HT1080 (cell line): Measurements from ENCODE around the gene ADGRD1. TPM values are rescaled to one million over a fixed set of nuclear protein-coding genes. Genes with fewer than 3 reads are reported as not detected.
"Not testable (repeated sequence)": the region's sequence is repeated elsewhere in the genome, so short reads cannot be mapped to it uniquely, and the experiment has no call there.

ENCODE experiments used
- DNase-seq: peaks from one replicate; pipeline ENCODE4 v3.0.0-alpha.2; 2015; ENCODE audit warnings: low read depth
- total RNA-seq: library from RNA; depleted of rRNA; stranded (reverse); fragments of >200 nt; shearing (Covaris generic); gene quantifications from 2 replicates; pipeline ENCODE4 v1.2.3, GENCODE V29; 2014

Gene ADGRD1
- total RNA-seq, 1 experiment from 2014 or later: not detected

GRCh38 chr12:131113568-131114270 lies 160.0 kb downstream of the ADGRD1 start:
- no peak for DNase-seq

- no peak for DNase-seq
Measured at GRCh38 chr12:131114271-131114670, 160.6 kb downstream of the ADGRD1 start.

GRCh38 chr12:131114942-131115584 lies 161.4 kb downstream of the ADGRD1 start:
- DNase-seq: no peak

- DNase-seq: no peak
Measured at GRCh38 chr12:131115766-131116467, 162.2 kb downstream of the ADGRD1 start.

GRCh38 chr12:131116468-131117117 lies 162.9 kb downstream of the ADGRD1 start:
- DNase-seq: no peak

GRCh38 chr12:131117438-131118245 lies 163.9 kb downstream of the ADGRD1 start:
- DNase-seq: no peak

GRCh38 chr12:131118371-131118770 lies 164.7 kb downstream of the ADGRD1 start:
- DNase-seq: no peak

GRCh38 chr12:131119345-131119744 lies 165.6 kb downstream of the ADGRD1 start:
- DNase-seq: not testable (repeated sequence)

- DNase-seq: no peak
Measured at GRCh38 chr12:131119936-131120335, 166.2 kb downstream of the ADGRD1 start.

GRCh38 chr12:131120831-131121271 lies 167.1 kb downstream of the ADGRD1 start:
- no peak for DNase-seq

GRCh38 chr12:131121705-131122405 lies 168.1 kb downstream of the ADGRD1 start:
- peak; percentile 11 for DNase-seq

- DNase-seq: no peak
Measured at GRCh38 chr12:131122631-131123030, 168.9 kb downstream of the ADGRD1 start.

- no peak for DNase-seq
Measured at GRCh38 chr12:131123817-131124216, 170.1 kb downstream of the ADGRD1 start.

- DNase-seq: no peak
Measured at GRCh38 chr12:131124487-131125280, 171.0 kb downstream of the ADGRD1 start.

GRCh38 chr12:131126662-131127173 lies 173.0 kb downstream of the ADGRD1 start:
- no peak for DNase-seq

- no peak for DNase-seq
Measured at GRCh38 chr12:131128556-131128955, 174.8 kb downstream of the ADGRD1 start.

- not testable (repeated sequence) for DNase-seq
Measured at GRCh38 chr12:131128966-131129619, 175.4 kb downstream of the ADGRD1 start.

GRCh38 chr12:131129839-131130238 lies 176.1 kb downstream of the ADGRD1 start:
- peak; percentile 13 for DNase-seq
